ENCODE data around the gene ZFAND3.

DNA sequence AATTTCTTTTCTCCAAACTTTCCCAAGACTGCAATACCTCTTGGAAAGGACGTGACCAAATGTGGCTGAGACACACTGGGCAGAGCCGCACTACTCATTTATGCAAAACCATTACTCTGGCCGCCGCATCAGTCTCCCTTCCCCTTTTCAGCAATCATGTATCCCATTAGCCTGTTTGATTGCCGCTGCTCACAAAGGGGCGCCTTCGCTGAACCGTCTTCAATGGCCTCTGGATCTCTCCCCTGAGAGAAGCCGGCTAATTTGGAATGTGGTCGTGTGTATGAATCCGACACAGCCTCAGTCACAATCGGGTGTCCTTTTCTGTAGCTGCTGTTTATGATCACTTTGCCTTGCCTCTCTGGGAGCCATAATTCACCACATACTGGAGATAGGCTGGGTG lies 361.1 kb downstream of the ZFAND3 start:
- TF ChIP-seq SMC3 (conservative IDR thresholded peaks at IDR 0.05; ENCODE audit: poor library complexity) (no peak), POLR2AphosphoS5 (IDR thresholded peaks at IDR 0.05) (no peak), CTCF (IDR thresholded peaks at IDR 0.05; ENCODE audit: poor library complexity, severe bottlenecking) (no peak), EZH2 (IDR thresholded peaks at IDR 0.05; ENCODE audit: borderline replicate concordance, insufficient read depth, low read length, poor library complexity, severe bottlenecking) (no peak), MXI1 (conservative IDR thresholded peaks at IDR 0.05; ENCODE audit: poor library complexity, severe bottlenecking) (no peak), TAF1 (IDR thresholded peaks at IDR 0.05; ENCODE audit: low read depth) (no peak)

All from neural cell (in vitro differentiated cells).